Hippocampal formation (tissue), 2 donors: Measurements from ENCODE around the gene CCL8.
A peak's percentile ranks its signal among the peaks of the same experiment; 100 is the strongest.
"Not testable (repeated sequence)": the region's sequence is repeated elsewhere in the genome, so short reads cannot be mapped to it uniquely, and the experiment has no call there.

ENCODE experiments used
- DNase-seq, 2 donors: peaks; one replicate each; lab custom pipeline; 2025; lab: John Stamatoyannopoulos, UW

The CCL8 gene

DNA sequence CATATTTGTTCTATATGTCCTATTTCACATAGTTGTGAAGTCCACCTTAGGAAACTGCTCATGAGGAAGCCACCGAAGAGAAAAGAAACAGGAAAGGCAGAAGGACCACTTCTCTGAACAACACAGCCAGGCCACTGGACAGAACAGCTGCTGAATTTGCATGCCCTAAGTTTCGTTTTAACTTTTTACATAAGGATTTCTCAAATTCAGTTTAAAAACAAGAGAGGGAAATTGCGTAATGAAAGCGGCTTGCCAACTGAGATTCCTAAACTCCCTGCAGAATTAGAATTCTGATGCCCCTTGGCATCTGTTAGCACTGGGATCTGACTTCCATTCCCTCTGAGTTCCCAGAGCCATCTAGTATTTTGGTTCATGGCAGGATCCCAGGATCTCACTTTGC lies 5.0 kb upstream of the CCL8 start:
- no peak for DNase-seq

- DNase-seq: no peak
Measured at GRCh38 chr17:34318474-34318873, 761 bp upstream of the CCL8 start.

DNA sequence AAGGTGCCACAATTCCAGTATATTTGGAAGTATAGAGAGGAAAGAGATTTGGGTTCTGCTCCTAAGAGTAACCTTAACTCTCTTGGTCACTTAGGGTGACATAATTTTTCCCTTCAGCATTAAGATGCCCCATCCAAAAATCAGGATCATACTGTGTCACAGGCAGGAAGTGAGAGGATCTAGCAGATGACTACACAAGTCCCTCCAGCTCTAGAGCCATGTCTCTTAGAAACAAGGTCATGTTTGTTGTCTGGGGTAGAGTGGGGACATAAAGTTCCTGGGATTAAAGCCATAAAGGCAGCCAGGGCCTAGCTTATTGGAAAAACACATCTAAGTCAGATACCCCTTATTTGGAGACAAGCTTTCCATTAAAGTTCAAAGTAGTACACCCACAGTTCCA lies 2.7 kb downstream of the CCL8 start:
- no peak for DNase-seq

DNA sequence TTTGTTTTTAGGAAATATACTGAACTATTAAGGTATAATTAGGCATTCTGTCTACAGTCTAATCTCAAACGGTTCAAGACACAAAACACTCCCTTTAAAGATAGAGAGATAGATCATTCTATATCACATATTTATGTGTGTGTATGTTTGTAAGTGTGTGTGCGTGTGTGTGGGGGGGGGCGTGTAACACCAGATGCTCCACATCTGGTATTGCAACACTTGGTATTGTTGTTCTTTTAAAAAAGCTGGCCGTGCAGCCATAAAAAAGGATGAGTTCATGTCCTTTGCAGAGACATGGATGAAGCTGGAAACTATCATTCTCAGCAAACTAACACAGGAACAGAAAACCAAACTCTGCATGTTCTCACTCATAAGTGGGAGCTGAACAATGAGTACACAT lies 8.3 kb downstream of the CCL8 start:
- not testable (repeated sequence) for DNase-seq

DNA sequence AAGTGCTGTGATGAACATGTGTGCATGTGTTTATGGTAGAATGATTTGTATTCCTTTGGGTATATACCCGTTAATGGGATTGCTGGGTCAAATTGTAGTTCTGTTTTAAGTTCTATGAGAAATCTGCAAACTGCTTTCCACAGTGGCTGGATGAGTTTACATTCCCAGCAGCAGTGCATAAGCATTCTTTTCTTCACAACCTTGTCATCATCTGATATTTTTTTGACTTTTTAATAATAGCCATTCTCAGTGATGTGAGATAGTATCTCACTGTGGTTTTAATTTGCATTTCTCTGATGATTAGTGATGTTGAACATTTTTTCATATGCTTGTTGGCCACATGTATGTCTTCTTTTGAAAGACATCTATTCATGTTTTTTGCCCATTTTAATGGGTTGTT lies 18.5 kb downstream of the CCL8 start:
- DNase-seq: no peak

GRCh38 chr17:34339138-34339770 lies 20.0 kb downstream of the CCL8 start:
- DNase-seq: no peak

DNA sequence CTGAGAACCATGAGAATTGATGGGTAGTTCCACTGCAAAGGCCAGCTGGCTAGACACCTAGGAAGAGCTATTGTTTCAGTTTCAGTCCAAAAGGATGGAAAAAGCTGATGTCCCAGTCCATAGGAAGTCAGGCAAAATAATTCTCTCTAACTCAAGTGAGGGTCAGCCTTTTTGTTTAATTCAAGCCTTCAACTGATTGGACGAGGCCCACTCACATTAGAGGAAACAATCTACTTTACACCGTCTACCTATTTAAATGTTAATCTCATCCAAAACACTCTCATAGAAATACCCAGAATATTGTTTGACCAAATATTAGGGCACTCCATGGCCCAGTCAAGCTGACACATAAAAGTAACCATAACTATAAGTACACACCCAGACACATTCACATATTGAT lies 22.7 kb downstream of the CCL8 start:
- no peak for DNase-seq

- no peak for DNase-seq
Measured at GRCh38 chr17:34347063-34347462, 27.8 kb downstream of the CCL8 start.

DNA sequence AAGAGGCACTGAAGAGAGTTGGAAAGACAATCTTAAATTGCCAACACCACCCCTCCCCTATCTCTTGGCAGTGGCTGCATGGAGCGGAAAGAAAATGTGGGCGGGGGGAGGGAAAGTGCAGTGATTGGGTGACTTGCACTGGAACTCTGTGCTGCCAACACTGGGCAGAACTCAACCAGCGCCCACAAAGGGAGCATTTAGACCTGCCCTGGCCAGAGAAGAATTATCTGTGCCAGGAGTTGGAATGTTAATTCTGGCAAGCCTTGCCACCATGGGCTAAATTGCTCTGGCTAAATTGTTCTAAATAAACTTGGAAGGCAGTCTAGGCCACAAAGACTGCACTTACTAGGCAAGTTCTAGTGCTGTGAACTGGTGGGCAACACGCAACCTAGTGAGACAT lies 30.5 kb downstream of the CCL8 start:
- no peak for DNase-seq

GRCh38 chr17:34351096-34351495 lies 31.9 kb downstream of the CCL8 start:
- no peak for DNase-seq

DNA sequence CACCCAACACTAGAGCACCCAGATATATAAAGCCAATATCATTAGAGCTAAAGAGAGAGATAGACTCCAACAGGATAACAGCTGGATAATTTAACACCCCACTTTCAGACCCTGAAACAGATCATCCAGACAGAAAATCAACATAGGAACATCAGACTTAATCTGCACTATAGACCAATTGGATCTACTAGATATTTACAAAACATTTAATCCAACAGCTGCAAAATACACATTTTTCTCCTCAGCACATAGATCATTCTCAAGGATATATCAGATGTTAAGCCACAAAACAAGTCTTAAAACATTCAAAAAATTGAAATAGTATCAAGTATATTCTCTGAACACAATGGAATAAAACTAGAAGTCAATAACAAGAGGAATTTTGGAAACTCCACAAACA lies 33.0 kb downstream of the CCL8 start:
- DNase-seq: no peak

DNA sequence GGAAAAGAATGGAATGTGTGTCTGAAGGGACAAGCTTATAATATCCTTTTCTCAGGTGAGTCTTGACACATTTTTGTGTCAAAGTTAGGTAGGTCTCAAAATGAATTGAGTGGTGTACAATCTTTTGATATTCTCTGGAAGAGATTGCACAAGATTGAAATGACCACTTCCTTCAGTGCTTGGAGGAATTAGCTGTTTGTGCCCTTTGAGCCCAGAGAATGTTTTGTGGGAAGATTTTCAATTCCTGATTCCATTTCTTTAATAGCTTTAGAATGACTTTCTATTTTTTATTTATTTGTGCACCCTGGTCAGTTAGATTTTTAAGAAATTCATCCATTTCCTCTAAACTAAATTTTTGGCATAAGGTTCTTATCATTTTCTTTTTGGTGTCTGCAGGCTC lies 35.4 kb downstream of the CCL8 start:
- no peak for DNase-seq

- no peak for DNase-seq
Measured at GRCh38 chr17:34356194-34356593, 37.0 kb downstream of the CCL8 start, which contains the start of gene CCL13. CCL13 (plus strand) TSS chr17:34356480; CDS start chr17:34356527, 47 bp downstream.

GRCh38 chr17:34357398-34357797 lies 38.2 kb downstream of the CCL8 start:
- no peak for DNase-seq

DNA sequence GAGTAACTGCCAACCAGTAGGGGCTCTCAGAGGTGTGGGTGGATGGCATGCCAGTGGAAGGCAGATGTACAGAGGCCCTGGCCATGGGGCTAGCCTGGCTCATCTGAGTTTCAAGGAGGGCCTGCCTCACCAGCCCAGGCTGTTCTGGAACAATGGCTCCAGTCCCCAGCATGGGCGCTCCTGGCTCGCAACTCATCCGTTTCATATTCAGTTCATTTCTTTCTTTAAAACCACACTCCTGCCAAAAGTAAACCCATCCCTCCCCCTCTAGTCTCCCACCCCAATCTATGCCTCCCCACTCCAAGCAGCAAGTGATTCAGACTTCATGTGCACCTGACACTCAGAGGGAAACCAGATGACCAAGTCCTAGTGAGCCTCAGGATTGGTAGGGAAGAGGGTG lies 39.4 kb downstream of the CCL8 start:
- DNase-seq: no peak

DNA sequence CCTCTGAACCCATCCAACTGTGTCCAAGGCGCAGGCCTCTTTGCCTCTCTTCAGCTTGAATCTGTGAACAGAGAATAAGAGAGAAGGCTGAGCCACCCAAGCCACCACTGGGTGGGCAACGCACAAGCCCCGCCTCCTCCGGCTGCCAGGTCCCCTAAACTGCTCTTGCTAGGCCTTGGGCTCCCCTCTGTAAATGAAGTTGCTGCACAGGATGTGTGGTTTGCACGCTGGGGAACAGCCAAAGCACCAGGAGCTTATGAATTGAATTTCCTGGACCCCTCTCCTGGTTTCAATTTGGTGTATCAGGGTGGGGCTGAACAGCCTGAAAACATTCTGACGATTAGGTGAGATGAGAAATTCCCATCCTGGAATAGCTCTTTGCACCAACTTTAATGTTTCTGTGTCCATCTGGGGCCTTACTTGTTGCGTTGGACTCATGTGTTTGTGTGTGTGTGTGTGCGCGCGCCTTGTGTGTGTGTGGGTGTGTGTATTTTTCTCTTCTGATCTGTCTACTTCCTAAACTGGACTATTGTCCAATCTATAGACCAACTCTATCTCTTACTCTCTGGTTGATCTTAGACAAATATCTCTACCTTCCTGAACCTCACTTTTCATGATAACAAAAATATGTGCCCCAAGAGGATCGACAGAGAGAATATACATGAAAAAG lies 41.5 kb downstream of the CCL8 start:
- DNase-seq: no peak

- peak; percentile 62 to 68 for DNase-seq
Measured at GRCh38 chr17:34361478-34362061, 42.3 kb downstream of the CCL8 start.

DNA sequence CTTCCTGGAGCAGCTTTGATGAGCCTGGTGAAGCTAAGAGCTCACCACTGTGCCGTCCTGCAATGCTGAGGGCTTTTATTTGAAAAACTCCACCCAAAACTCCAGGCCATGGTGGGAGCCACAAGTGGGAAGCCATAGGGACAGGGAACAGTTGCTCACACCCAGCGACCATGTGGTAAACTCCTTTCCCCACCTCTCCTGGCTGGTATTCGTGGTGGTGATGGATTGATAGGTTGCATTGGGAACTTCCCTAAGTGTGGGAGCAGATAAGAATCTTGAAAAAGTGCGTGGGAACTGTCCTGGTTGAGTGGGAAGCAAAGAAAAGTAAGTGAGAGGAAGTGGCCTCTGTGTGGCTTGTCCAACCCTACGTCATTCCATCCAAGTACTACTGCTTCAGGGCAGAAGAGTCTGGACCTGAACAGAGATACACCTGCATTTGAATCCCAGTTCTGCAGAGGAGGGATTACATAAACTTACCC lies 44.0 kb downstream of the CCL8 start, which contains the start of gene CCL1:
TSS of gene CCL1 (minus strand) at position 51 of the 479 bp plus-strand sequence. CDS start 72 bp downstream, outside the sequence.
- DNase-seq: no peak

GRCh38 chr17:34364751-34365150 lies 45.5 kb downstream of the CCL8 start:
- no peak for DNase-seq

DNA sequence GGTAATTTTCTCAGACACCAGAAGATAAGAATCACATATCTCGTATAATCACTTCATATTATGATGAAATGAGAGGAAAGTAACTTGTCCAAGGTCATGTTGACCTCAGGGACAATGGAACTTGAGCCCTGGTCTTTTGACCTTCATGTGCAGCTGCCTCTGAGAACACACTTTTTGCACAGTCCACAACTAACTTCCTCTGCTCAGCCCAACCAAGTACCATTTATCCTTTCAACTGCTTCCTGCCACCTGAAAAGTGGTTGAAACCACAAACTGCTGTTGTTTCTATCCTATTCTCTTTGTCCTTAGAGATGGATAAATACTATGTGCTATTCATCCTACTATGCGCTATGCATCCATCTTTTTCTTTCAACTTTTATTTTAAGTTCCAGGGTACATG lies 46.1 kb downstream of the CCL8 start:
- no peak for DNase-seq

- peak; percentile 7 to 16 for DNase-seq
Measured at GRCh38 chr17:34366010-34366409, 46.8 kb downstream of the CCL8 start.

DNA sequence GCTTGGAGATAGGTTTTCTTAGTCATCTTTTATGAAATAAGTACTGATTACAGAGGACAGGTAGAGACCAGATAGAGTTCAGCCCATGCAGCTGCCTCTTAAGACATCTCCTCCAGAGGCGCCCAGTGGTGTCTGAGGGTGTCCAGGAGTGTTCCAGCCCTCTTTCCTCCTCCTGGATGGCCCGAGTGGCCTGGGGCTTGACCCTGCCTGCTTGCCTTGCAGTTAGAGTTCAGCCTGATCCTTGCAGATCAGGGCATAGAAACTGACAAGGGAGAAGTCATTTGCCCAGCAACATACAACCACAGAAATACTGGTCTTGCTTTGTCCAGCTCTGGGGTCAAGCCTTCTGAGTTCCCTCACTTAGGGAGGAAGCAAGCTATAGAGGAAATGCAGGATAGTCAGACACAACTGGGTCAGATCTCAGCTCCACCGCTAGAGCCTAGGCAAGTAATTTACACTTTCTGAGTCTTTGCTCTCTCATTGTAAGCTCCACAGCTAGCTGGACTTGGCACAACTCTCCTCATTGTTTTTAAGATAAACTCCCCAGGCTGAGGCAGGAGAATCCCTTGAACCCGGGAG lies 47.4 kb downstream of the CCL8 start:
- no peak for DNase-seq
